Psoas muscle (tissue), 8 donors: ENCODE results near the gene FGF1. TPM values are rescaled to one million over a fixed set of nuclear protein-coding genes. Genes with fewer than 3 reads are reported as not detected.

Experiments used
- ATAC-seq, 4 donors: fragments of 200-7000 bp; cut with Tn5 transposase; one replicate each; pipeline ENCODE4 v1.9.1; 2020; ENCODE audit warnings: moderate library complexity in 3 of 4, mild to moderate bottlenecking in 2 of 4
- DNase-seq, 2 donors: peaks; one replicate each; pipeline ENCODE4 v3.0.0-alpha.2; 2020
- H3K27ac ChIP-seq: fragments of 200-600 bp; one replicate; pipeline ENCODE4 v1.8.0; 2022
- H3K27me3 ChIP-seq, 3 donors: fragments of 200-600 bp in 1 of 3; one replicate each; pipeline versions ENCODE4 v1.6.1 to v1.8.0; 2013 to 2022; ENCODE audit warnings: low read length in 2 of 3, mild to moderate bottlenecking in 2 of 3, moderate library complexity in 1 of 3; ENCODE audit not compliant: insufficient read depth in 3 of 3
- H3K36me3 ChIP-seq, 2 donors: fragments of 200-600 bp in 1 of 2; one replicate each; pipeline versions ENCODE4 v1.6.1 to v1.8.0; 2013 to 2022; ENCODE audit warnings: low read depth in 1 of 2, mild to moderate bottlenecking in 1 of 2, moderate library complexity in 1 of 2; ENCODE audit not compliant: insufficient read depth in 1 of 2
- H3K4me1 ChIP-seq: fragments of 200-600 bp; one replicate; pipeline ENCODE4 v1.8.0; 2022
- H3K4me3 ChIP-seq: fragments of 200-600 bp; one replicate; pipeline ENCODE4 v1.8.0; 2022; ENCODE audit warnings: mild to moderate bottlenecking
- H3K9me3 ChIP-seq: fragments of 200-600 bp; one replicate; pipeline ENCODE4 v1.8.0; 2022
- WGBS, 3 donors: extraction: QIAGEN DNeasy Blood & Tissue Kit; methylation state at CpG; one replicate each; pipeline versions ENCODE4 v1.1.6 to v1.1.7; 2013; 5-methylcytosine and 5-hydroxymethylcytosine counted together
- intact Hi-C, 2 donors: fragments of 100-400 bp; cut with DNase I; formaldehyde crosslinking; loops; one replicate each; pipeline versions ENCODE4 v1.11.0 to v1.14.2; 2022
- polyA plus RNA-seq, 3 donors: library from polyadenylated mRNA; stranded (reverse); fragments of 200-250 nt; gene quantifications; one replicate each; pipeline ENCODE4 v1.2.3, GENCODE V29; 2013
- total RNA-seq, 4 donors: library from RNA; stranded (reverse); fragmentation: NEBNext Ultra II Directional in 2 of 4; extraction: Animal tissue kit (Norgen Biotek cat#: 25700) in 2 of 4; gene quantifications; one replicate each; pipeline versions ENCODE4 v1.2.1 to v1.2.4, GENCODE V29; 2021 to 2023
- TF ChIP-seq, protein P1 (sequence below): fragments of 200-600 bp; IDR thresholded peaks from one replicate; pipeline ENCODE4 v1.8.0; 2022; ENCODE audit warnings: antibody characterized with exemption
- donor health status: healthy with polysubstance abuse.
- donor health status: DM: no; HTN: no; CAD: no; lungs with moderate emphysema.
- donor health status: Bipolar disorder and iron deficiency.
- donor health status: healthy.
- donor health status: DM: yes; HTN: yes; CAD: no.
- donor health status: DM: no; HTN: no; CAD: no.
- donor health status: DM: no; HTN: no; CAD: no.
- donor health status: DM: yes; HTN: yes; CAD: no.

Gene FGF1
- total and polyA plus RNA-seq, 7 donors, result 0.34 to 7.1 (median 1.00) TPM

DNA sequence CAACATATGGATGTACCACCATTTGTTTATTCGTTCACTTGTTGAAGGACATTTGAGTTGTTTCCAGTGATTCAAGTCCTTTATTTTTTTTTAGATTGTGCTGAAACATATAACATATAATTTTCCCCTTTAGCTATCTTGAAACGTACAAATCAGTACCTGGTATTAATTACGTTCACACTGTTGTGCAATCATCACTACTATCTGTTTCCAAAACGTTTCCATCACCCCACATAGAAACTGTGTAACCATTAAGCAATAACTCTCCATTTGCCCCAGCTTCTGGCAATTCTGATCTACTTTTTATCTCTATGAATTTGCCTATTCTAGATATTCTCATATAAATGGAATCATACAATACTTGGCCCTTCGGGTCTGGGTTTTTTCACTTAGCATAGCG, 116.0 kb downstream of the FGF1 start:
- peaks cover 4% of the 10 kb centered on the region for H3K4me1 ChIP-seq
- DNase-seq (no peak), ATAC-seq (no peak)
- TF ChIP-seq, protein P1, sequence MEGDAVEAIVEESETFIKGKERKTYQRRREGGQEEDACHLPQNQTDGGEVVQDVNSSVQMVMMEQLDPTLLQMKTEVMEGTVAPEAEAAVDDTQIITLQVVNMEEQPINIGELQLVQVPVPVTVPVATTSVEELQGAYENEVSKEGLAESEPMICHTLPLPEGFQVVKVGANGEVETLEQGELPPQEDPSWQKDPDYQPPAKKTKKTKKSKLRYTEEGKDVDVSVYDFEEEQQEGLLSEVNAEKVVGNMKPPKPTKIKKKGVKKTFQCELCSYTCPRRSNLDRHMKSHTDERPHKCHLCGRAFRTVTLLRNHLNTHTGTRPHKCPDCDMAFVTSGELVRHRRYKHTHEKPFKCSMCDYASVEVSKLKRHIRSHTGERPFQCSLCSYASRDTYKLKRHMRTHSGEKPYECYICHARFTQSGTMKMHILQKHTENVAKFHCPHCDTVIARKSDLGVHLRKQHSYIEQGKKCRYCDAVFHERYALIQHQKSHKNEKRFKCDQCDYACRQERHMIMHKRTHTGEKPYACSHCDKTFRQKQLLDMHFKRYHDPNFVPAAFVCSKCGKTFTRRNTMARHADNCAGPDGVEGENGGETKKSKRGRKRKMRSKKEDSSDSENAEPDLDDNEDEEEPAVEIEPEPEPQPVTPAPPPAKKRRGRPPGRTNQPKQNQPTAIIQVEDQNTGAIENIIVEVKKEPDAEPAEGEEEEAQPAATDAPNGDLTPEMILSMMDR, result no peak
- 77 to 92% (median 79%) methylated on average over 6 of the region's 6 CpGs for WGBS, 3 donors
- H3K4me3 ChIP-seq, result no peak overlapping the region
- no peaks in the 10 kb centered on the region for H3K27me3 ChIP-seq
- H3K27ac ChIP-seq, result no peak overlapping the region
- no peaks in the 10 kb centered on the region for H3K9me3 ChIP-seq
- no peaks in the 10 kb centered on the region for H3K36me3 ChIP-seq
- intact Hi-C loops, result no loop called here

DNA sequence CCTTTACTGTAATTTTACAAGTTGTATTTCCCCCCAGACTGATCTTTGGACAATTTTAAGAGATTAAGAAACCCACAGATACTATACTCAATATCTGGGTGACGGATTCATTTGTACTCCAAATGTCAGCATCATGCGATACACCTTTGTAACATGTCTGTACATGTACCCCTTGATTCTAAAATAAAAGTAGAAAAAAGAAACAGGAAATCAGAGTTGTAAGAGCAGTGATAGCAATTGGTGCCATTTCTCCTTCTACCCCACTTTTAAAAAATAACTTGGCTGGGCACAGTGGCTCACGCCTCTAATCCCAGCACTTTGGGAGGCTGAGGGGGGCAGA, 116.9 kb downstream of the FGF1 start:
- ATAC-seq (no peak), DNase-seq (no peak)
- H3K9me3 ChIP-seq, result no peaks in the 10 kb centered on the region
- TF ChIP-seq, protein P1, result no peak
- peaks cover 4% of the 10 kb centered on the region for H3K4me1 ChIP-seq
- H3K4me3 ChIP-seq, result no peak overlapping the region
- intact Hi-C loops, result no loop called here
- 96 to 98% (median 97%) methylated on average over 3 of the region's 3 CpGs for WGBS, 3 donors
- H3K27me3 ChIP-seq, result no peaks in the 10 kb centered on the region
- no peaks in the 10 kb centered on the region for H3K36me3 ChIP-seq
- H3K27ac ChIP-seq, result no peak overlapping the region

DNA sequence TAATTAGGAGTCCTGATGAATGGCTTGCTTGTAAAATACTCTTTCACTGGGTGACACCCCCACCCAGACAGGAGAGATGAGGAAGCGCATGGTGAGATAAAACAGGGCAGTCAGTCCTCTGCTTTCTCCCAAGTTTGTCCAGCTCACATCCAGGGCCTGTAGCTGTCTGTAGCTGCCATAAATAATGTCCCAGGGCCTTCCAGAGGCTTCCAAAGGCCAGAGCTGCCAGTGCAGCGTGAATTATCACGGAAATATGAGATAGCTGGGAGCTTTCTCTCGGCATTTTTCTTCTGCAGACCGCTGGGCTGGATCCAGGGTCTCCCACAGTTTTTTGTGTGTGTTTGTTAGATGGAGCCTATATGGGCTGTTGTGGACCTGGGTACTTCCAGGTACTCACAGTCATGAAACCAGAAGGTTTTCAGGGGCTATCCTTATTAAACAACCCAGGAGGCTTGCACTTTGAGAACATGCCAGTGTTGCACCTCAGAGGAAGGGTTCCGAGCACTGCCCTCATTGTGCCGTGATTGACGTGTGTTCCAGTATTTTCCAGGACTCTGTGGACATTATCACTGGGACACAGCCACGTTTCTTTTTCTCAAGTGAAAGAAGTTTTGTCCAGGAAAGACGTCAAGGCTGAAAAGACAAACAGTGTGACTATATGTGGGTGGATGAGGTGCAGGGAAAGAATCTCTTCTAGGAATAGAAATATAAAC, 117.5 kb downstream of the FGF1 start:
- no peaks in the 10 kb centered on the region for H3K9me3 ChIP-seq
- WGBS, 3 donors, result 30 to 46% (median 30%) methylated on average over 10 of the region's 10 CpGs
- TF ChIP-seq, protein P1, result no peak
- no peak overlapping the region for H3K4me3 ChIP-seq
- H3K27ac ChIP-seq, result peak overlapping the region; percentile 50
- intact Hi-C loops, result no loop called here
- ATAC-seq, result no peak
- peaks cover 4% of the 10 kb centered on the region for H3K4me1 ChIP-seq
- no peaks in the 10 kb centered on the region for H3K27me3 ChIP-seq
- H3K36me3 ChIP-seq, result no peaks in the 10 kb centered on the region
- peak in 1 of 2 donors; percentile 12 for DNase-seq

DNA sequence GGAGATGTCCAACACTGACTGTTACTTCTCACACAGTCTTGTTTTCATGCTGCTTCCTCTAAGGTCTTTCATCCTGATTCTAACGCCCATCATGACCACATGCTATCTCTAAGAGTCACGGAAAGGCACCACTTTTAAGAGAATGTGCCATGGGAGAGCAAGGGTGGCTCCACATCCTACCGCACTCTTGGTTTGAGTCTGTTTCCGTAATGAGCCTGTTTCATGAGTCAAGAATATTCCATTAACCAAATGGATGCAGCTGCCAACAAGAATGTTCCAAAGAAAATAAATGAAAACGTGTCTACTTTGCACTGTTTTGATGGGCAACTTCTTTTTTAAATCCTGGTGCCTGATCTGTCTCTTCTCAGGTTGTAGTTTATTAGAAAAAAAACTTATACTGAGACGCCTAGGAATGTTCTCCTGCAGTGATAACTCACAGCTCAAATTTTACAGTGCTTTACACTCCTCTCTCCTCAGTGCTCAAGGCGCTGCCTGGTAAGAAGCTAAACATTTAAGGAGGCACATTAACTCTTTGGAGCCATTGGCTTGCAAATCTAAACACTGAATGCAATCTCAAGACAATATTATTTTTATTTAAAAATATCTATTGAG, 124.3 kb downstream of the FGF1 start:
- Histone ChIP-seq H3K4me3 (no peak overlapping the region), H3K27me3 (peaks cover 0 to 2% (median 0%) of the 10 kb centered on the region in 3 donors), H3K36me3 (no peaks in the 10 kb centered on the region), H3K4me1 (no peaks in the 10 kb centered on the region), H3K27ac (no peak overlapping the region), H3K9me3 (no peaks in the 10 kb centered on the region)
- DNase-seq, result no peak
- TF ChIP-seq, protein P1, result no peak
- WGBS, 3 donors, result 78 to 84% (median 81%) methylated on average over 7 of the region's 7 CpGs
- no peak for ATAC-seq
- intact Hi-C loops, result no loop called here
